Peyer's patch (tissue), 4 donors: Measurements from ENCODE around the gene MYO18B.

Source experiments
- POLR2A ChIP-seq, 2 donors: fragments of 450-650 bp; IDR thresholded peaks; one replicate each; pipeline ENCODE4 v1.5.1; 2017; ENCODE audit warnings: antibody characterized with exemption in 2 of 2, mild to moderate bottlenecking in 2 of 2, moderate library complexity in 2 of 2
- TF ChIP-seq, protein P1 (sequence below), 6 experiments: fragments of 450-650 bp in 4 of 6; fragments of 200-600 bp in 2 of 6; sonication (generic) in 1 of 6; IDR thresholded peaks; one replicate each; pipeline ENCODE4 v1.5.1; 2017 to 2019; ENCODE audit warnings: antibody characterized with exemption in 6 of 6, mild to moderate bottlenecking in 3 of 6, moderate library complexity in 1 of 6

DNA sequence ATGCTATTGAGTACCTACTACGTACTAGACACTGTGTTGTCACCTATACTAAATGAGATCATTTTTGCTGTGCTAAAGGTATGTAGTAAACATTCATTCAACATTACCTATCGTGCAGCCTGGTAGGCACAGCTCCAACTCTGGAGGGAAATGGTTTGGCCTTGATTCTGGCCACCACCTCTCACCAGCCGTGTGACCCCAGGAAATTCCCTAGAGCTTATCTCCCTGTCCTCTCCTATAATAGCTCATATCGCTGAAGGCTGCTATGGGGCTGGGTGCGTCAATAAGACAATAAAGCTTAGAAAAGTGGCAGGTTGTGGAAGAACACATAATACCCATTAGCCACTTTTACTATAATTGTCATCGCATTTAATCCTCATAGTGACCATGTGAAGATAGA lies 107.5 kb downstream of the MYO18B start:
- TF ChIP-seq, protein P1, sequence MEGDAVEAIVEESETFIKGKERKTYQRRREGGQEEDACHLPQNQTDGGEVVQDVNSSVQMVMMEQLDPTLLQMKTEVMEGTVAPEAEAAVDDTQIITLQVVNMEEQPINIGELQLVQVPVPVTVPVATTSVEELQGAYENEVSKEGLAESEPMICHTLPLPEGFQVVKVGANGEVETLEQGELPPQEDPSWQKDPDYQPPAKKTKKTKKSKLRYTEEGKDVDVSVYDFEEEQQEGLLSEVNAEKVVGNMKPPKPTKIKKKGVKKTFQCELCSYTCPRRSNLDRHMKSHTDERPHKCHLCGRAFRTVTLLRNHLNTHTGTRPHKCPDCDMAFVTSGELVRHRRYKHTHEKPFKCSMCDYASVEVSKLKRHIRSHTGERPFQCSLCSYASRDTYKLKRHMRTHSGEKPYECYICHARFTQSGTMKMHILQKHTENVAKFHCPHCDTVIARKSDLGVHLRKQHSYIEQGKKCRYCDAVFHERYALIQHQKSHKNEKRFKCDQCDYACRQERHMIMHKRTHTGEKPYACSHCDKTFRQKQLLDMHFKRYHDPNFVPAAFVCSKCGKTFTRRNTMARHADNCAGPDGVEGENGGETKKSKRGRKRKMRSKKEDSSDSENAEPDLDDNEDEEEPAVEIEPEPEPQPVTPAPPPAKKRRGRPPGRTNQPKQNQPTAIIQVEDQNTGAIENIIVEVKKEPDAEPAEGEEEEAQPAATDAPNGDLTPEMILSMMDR (IDR thresholded peaks at IDR 0.05): no peak
- no peak for TF ChIP-seq POLR2A (IDR thresholded peaks at IDR 0.05)
